Natural killer cell (primary cell): ENCODE data around the gene CLDN24. TPM values are rescaled to one million over a fixed set of nuclear protein-coding genes. Genes with fewer than 3 reads are reported as not detected.

Experiments used
- ATAC-seq, 3 donors: fragments of 150-1000 bp in 2 of 3; fragments of 200-7000 bp in 1 of 3; cut with Tn5 transposase; 1 replicate in 1 of 3; 2 replicates in 2 of 3; pipeline ENCODE4 v1.10.0; 2021; ENCODE audit warnings: mild to moderate bottlenecking in 2 of 3, moderate library complexity in 2 of 3
- DNase-seq, 2 donors: peaks; one replicate each; pipeline versions ENCODE4 v3.0.0 to v3.0.0-alpha.2; 2013 to 2021; ENCODE audit warnings: mixed read lengths in 1 of 2
- H3K27ac ChIP-seq: one replicate; pipeline ENCODE4 v1.5.1; 2013; ENCODE audit warnings: mild to moderate bottlenecking, low read length
- H3K27me3 ChIP-seq: one replicate; pipeline ENCODE4 v1.6.1; 2013; ENCODE audit warnings: low read length; ENCODE audit not compliant: control insufficient read depth, insufficient read depth
- H3K36me3 ChIP-seq: one replicate; pipeline ENCODE4 v1.6.1; 2013; ENCODE audit warnings: low read length; ENCODE audit not compliant: control insufficient read depth, insufficient read depth
- H3K4me1 ChIP-seq: one replicate; pipeline ENCODE4 v1.6.1; 2013; ENCODE audit warnings: low read length; ENCODE audit not compliant: control insufficient read depth, insufficient read depth
- H3K4me3 ChIP-seq: one replicate; pipeline ENCODE4 v1.5.1; 2013; ENCODE audit warnings: low read length
- H3K9me3 ChIP-seq: one replicate; pipeline ENCODE4 v1.6.1; 2013; ENCODE audit warnings: low read length; ENCODE audit not compliant: control insufficient read depth, insufficient read depth
- H3K27ac Mint-ChIP-seq, 2 donors: one replicate each; pipeline ENCODE4 v1.8.0; 2022; ENCODE audit warnings: mild to moderate bottlenecking in 2 of 2, mixed read lengths in 2 of 2, moderate library complexity in 1 of 2
- H3K27me3 Mint-ChIP-seq, 2 donors: one replicate each; pipeline ENCODE4 v1.8.0; 2022; ENCODE audit warnings: low read depth in 2 of 2, mixed read lengths in 2 of 2
- H3K36me3 Mint-ChIP-seq: one replicate; pipeline ENCODE4 v1.8.0; 2022; ENCODE audit warnings: mixed read lengths
- H3K4me1 Mint-ChIP-seq, 2 donors: one replicate each; pipeline ENCODE4 v1.8.0; 2022; ENCODE audit warnings: mixed read lengths in 2 of 2
- H3K4me3 Mint-ChIP-seq: one replicate; pipeline ENCODE4 v1.8.0; 2022; ENCODE audit warnings: mild to moderate bottlenecking, moderate library complexity, mixed read lengths
- H3K9me3 Mint-ChIP-seq, 2 donors: one replicate each; pipeline ENCODE4 v1.8.0; 2022; ENCODE audit warnings: mixed read lengths in 2 of 2
- CTCF ChIP-seq: fragments of 200-600 bp; IDR thresholded peaks from one replicate; pipeline ENCODE4 v1.8.0; 2022; ENCODE audit warnings: antibody characterized with exemption
- WGBS: methylation state at CpG from one replicate; pipeline ENCODE4 v1.1.7; 2013; ENCODE audit warnings: missing lambda C conversion rate; ENCODE audit not compliant: insufficient coverage; 5-methylcytosine and 5-hydroxymethylcytosine counted together
- intact Hi-C: fragments of 100-400 bp; cut with micrococcal nuclease; formaldehyde crosslinking; loops from one replicate; pipeline ENCODE4 v1.14.2; 2022
- total RNA-seq, 4 donors: library from RNA; stranded (reverse); fragments of 120-200 nt in 1 of 4; gene quantifications; one replicate each; pipeline versions ENCODE4 v1.2.3 to v1.2.4, GENCODE V29; 2013 to 2022

CLDN24 gene
- total RNA-seq, 3 donors from 2014 or later (not counting 1 experiment from before 2014, with no cell fraction given): 1.3 TPM; not detected in 2

- no peaks in the 10 kb centered on the region for H3K9me3 ChIP-seq
- DNase-seq (no peak), ATAC-seq (no peak)
- H3K4me3 ChIP-seq: no peak overlapping the region
- Mint-ChIP-seq H3K27me3 (peaks cover 31 to 59% of the 10 kb centered on the region in 2 donors), H3K9me3 (no peaks in the 10 kb centered on the region), H3K4me1 (peaks cover 0 to 9% of the 10 kb centered on the region in 2 donors), H3K36me3 (no peaks in the 10 kb centered on the region), H3K27ac (no peak overlapping the region), H3K4me3 (no peak overlapping the region)
- no peak for TF ChIP-seq CTCF
- H3K36me3 ChIP-seq: no peaks in the 10 kb centered on the region
- WGBS: 84% methylated on average over 9 of the region's 9 CpGs
- peaks cover 4% of the 10 kb centered on the region for H3K4me1 ChIP-seq
- peaks cover 9% of the 10 kb centered on the region for H3K27me3 ChIP-seq
- no peak overlapping the region for H3K27ac ChIP-seq
- intact Hi-C loops: no loop called here
Measured at GRCh38 chr4:183314806-183315205, 7.4 kb downstream of the CLDN24 start.

GRCh38 chr4:183314336-183314735 lies 7.9 kb downstream of the CLDN24 start:
- peaks cover 6% of the 10 kb centered on the region for H3K27me3 ChIP-seq
- Mint-ChIP-seq H3K4me3 (no peak overlapping the region), H3K27ac (no peak overlapping the region), H3K27me3 (peaks cover 31 to 59% of the 10 kb centered on the region in 2 donors), H3K4me1 (peaks cover 0 to 7% of the 10 kb centered on the region in 2 donors), H3K9me3 (no peaks in the 10 kb centered on the region), H3K36me3 (no peaks in the 10 kb centered on the region)
- intact Hi-C loops: no loop called here
- no peak overlapping the region for H3K27ac ChIP-seq
- H3K36me3 ChIP-seq: no peaks in the 10 kb centered on the region
- no peak for ATAC-seq
- 94% methylated on average over 15 of the region's 15 CpGs for WGBS
- H3K4me3 ChIP-seq: no peak overlapping the region
- H3K9me3 ChIP-seq: no peaks in the 10 kb centered on the region
- DNase-seq: no peak
- TF ChIP-seq CTCF: no peak
- peaks cover 4% of the 10 kb centered on the region for H3K4me1 ChIP-seq

GRCh38 chr4:183312841-183313240 lies 9.4 kb downstream of the CLDN24 start:
- no peaks in the 10 kb centered on the region for H3K4me1 Mint-ChIP-seq
- ATAC-seq: no peak

More at GRCh38 chr4:183312841-183313240, 9.4 kb downstream of the CLDN24 start:
- intact Hi-C loops: no loop called here
- Mint-ChIP-seq H3K27ac (no peak overlapping the region), H3K4me3 (no peak overlapping the region), H3K9me3 (no peaks in the 10 kb centered on the region), H3K27me3 (peaks cover 20 to 53% of the 10 kb centered on the region in 2 donors), H3K36me3 (no peaks in the 10 kb centered on the region)
- H3K4me1 ChIP-seq: no peaks in the 10 kb centered on the region
- H3K36me3 ChIP-seq: no peaks in the 10 kb centered on the region
- TF ChIP-seq CTCF: no peak
- no peak overlapping the region for H3K4me3 ChIP-seq
- H3K27me3 ChIP-seq: no peaks in the 10 kb centered on the region
- H3K9me3 ChIP-seq: no peaks in the 10 kb centered on the region
- no peak for DNase-seq
- no peak overlapping the region for H3K27ac ChIP-seq
- 94% methylated on average over 5 of the region's 5 CpGs for WGBS
